NCI-H524 (cell line): ENCODE data around the gene ZNF687.

ENCODE experiments used
- DNase-seq, 2 experiments: peaks; one replicate each; lab custom pipeline; 2025; lab: John Stamatoyannopoulos, UW

Gene ZNF687

GRCh38 chr1:151314137-151314875 lies 32.2 kb downstream of the ZNF687 start:
- no peak for DNase-seq

GRCh38 chr1:151315565-151316235 lies 33.6 kb downstream of the ZNF687 start:
- DNase-seq, result no peak

GRCh38 chr1:151318975-151319374 lies 36.9 kb downstream of the ZNF687 start:
- DNase-seq, result no peak

GRCh38 chr1:151324390-151324930 lies 42.4 kb downstream of the ZNF687 start:
- DNase-seq, result no peak

- no peak for DNase-seq
These were observed 43.1 kb downstream of the ZNF687 start for GRCh38 chr1:151325231-151325630.

- no peak for DNase-seq
These were observed 43.7 kb downstream of the ZNF687 start for GRCh38 chr1:151325646-151326429.

- peak in 1 of 2 experiments; percentile 42 for DNase-seq
These were observed 44.6 kb downstream of the ZNF687 start for GRCh38 chr1:151326619-151327222.

GRCh38 chr1:151327223-151327902 lies 45.3 kb downstream of the ZNF687 start, which contains the start of gene PI4KB:
Gene PI4KB, minus strand, starts transcription at chr1:151327416. Its CDS starts 10,935 bp downstream, at chr1:151316481.
- peak; percentile 95 to 97 for DNase-seq

- DNase-seq, result no peak
These were observed 46.0 kb downstream of the ZNF687 start for GRCh38 chr1:151327903-151328674.

GRCh38 chr1:151334822-151335221 lies 52.7 kb downstream of the ZNF687 start:
- DNase-seq, result no peak

GRCh38 chr1:151336556-151336955 lies 54.5 kb downstream of the ZNF687 start:
- no peak for DNase-seq

- DNase-seq, result peak; percentile 29 to 79
These were observed 59.0 kb downstream of the ZNF687 start for GRCh38 chr1:151340870-151341754.
